DOHH2 (cell line): ENCODE measurements around the gene RAN.
A peak's percentile ranks its signal among the peaks of the same experiment; 100 is the strongest.

Experiments
- H3F3A ChIP-seq: fragments of 200-600 bp; sonication (generic), shearing (Covaris generic); 2 replicates; pipeline ENCODE4 v1.6.0; 2016; ENCODE audit warnings: antibody characterized with exemption, mild to moderate bottlenecking; ENCODE audit not compliant: control insufficient read depth, insufficient read depth
- H3K27ac ChIP-seq: fragments of 200-600 bp; sonication (generic); 2 replicates; pipeline ENCODE4 v1.5.1; 2014; ENCODE audit warnings: low read depth, mild to moderate bottlenecking, low read length, moderate library complexity
- H3K27me3 ChIP-seq: fragments of 200-600 bp; sonication (generic); 2 replicates; pipeline ENCODE4 v1.6.1; 2014; ENCODE audit warnings: mild to moderate bottlenecking, low read length, mixed read lengths; ENCODE audit not compliant: control insufficient read depth
- H3K36me3 ChIP-seq: fragments of 200-600 bp; sonication (generic); 2 replicates; pipeline ENCODE4 v1.6.1; 2014; ENCODE audit warnings: mild to moderate bottlenecking, low read length, moderate library complexity, mixed read lengths; ENCODE audit not compliant: control insufficient read depth
- H3K4me1 ChIP-seq: fragments of 200-600 bp; sonication (generic); 2 replicates; pipeline ENCODE4 v1.6.1; 2014; ENCODE audit warnings: mild to moderate bottlenecking, low read length, mixed read lengths; ENCODE audit not compliant: control insufficient read depth
- H3K4me2 ChIP-seq: fragments of 200-600 bp; sonication (generic); 2 replicates; pipeline ENCODE4 v1.6.0; 2014; ENCODE audit warnings: mild to moderate bottlenecking, low read length, moderate library complexity
- H3K4me3 ChIP-seq: fragments of 200-600 bp; sonication (generic); 2 replicates; pipeline ENCODE4 v1.5.1; 2014; ENCODE audit warnings: mild to moderate bottlenecking, low read length, mixed read lengths
- H3K79me2 ChIP-seq: fragments of 200-600 bp; sonication (generic); 2 replicates; pipeline ENCODE4 v1.6.1; 2014; ENCODE audit warnings: mild to moderate bottlenecking, low read length, mixed read lengths; ENCODE audit not compliant: control insufficient read depth
- H3K9me2 ChIP-seq: fragments of 200-600 bp; sonication (generic); replicated peaks from 2 replicates; pipeline ENCODE4 v1.6.1; 2014; ENCODE audit warnings: mild to moderate bottlenecking, low read length, mixed read lengths; ENCODE audit not compliant: control insufficient read depth
- H3K9me3 ChIP-seq: fragments of 200-600 bp; sonication (generic); 2 replicates; pipeline ENCODE4 v1.6.1; 2014; ENCODE audit warnings: antibody characterized with exemption, low read length, mixed read lengths; ENCODE audit not compliant: control insufficient read depth, insufficient read depth
- H4K20me1 ChIP-seq: fragments of 200-600 bp; sonication (generic); 2 replicates; pipeline ENCODE4 v1.6.0; 2014; ENCODE audit warnings: low read depth, mild to moderate bottlenecking, antibody characterized with exemption, low read length, moderate library complexity; ENCODE audit not compliant: control insufficient read depth, insufficient read depth
- EZH2phosphoT487 ChIP-seq: fragments of 200-600 bp; sonication (generic); IDR thresholded peaks from 2 replicates; pipeline ENCODE4 v1.6.1; 2017; ENCODE audit warnings: borderline replicate concordance, mild to moderate bottlenecking, antibody characterized with exemption, low read length, moderate library complexity, mixed read lengths
- TF ChIP-seq, protein P1 (sequence below): fragments of 200-600 bp; sonication (generic); IDR thresholded peaks from one replicate; pipeline ENCODE4 v1.5.1; 2014; ENCODE audit warnings: antibody characterized with exemption, mild to moderate bottlenecking, low read depth, low read length; ENCODE audit not compliant: poor library complexity, severe bottlenecking

Gene RAN

GRCh38 chr12:130871286-130872178 lies at the start of gene RAN:
TSS of gene RAN (plus strand) at chr12:130872066. CDS start at chr12:130872594, 528 bp downstream.
- peak within 1 kb of the TSS; percentile 87 for H3K4me2 ChIP-seq
- peaks cover 25% of the 10 kb centered on the region for H4K20me1 ChIP-seq
- H3K4me1 ChIP-seq = peaks cover 45% of the 10 kb centered on the region
- no peaks in the 10 kb centered on the region for H3K27me3 ChIP-seq
- H3K9me3 ChIP-seq = no peaks in the 10 kb centered on the region
- H3K27ac ChIP-seq = peak within 1 kb of the TSS; percentile 64
- peak within 1 kb of the TSS; percentile 90 for H3K4me3 ChIP-seq
- H3K36me3 ChIP-seq = peaks cover 42% of the 10 kb centered on the region
- H3K79me2 ChIP-seq = peaks cover 40% of the 10 kb centered on the region
- H3K9me2 ChIP-seq = no peaks in the 10 kb centered on the region
- peaks cover 42% of the 10 kb centered on the region for H3F3A ChIP-seq
- TF ChIP-seq, protein P1, sequence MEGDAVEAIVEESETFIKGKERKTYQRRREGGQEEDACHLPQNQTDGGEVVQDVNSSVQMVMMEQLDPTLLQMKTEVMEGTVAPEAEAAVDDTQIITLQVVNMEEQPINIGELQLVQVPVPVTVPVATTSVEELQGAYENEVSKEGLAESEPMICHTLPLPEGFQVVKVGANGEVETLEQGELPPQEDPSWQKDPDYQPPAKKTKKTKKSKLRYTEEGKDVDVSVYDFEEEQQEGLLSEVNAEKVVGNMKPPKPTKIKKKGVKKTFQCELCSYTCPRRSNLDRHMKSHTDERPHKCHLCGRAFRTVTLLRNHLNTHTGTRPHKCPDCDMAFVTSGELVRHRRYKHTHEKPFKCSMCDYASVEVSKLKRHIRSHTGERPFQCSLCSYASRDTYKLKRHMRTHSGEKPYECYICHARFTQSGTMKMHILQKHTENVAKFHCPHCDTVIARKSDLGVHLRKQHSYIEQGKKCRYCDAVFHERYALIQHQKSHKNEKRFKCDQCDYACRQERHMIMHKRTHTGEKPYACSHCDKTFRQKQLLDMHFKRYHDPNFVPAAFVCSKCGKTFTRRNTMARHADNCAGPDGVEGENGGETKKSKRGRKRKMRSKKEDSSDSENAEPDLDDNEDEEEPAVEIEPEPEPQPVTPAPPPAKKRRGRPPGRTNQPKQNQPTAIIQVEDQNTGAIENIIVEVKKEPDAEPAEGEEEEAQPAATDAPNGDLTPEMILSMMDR = no peak
- TF ChIP-seq EZH2phosphoT487 = no peak

- peaks cover 5% of the 10 kb centered on the region; the same call in 1 of the 2 replicates for H3F3A ChIP-seq
- no peak overlapping the region for H3K27ac ChIP-seq
- H3K4me3 ChIP-seq = no peak overlapping the region
- H3K4me1 ChIP-seq = peaks cover 9% of the 10 kb centered on the region
- H4K20me1 ChIP-seq = no peaks in the 10 kb centered on the region
- no peaks in the 10 kb centered on the region for H3K27me3 ChIP-seq
- H3K9me2 ChIP-seq = no peaks in the 10 kb centered on the region
- TF ChIP-seq, protein P1 = no peak
- no peak for TF ChIP-seq EZH2phosphoT487
- no peak overlapping the region for H3K4me2 ChIP-seq
- H3K36me3 ChIP-seq = peaks cover 38% of the 10 kb centered on the region
- H3K9me3 ChIP-seq = no peaks in the 10 kb centered on the region
- peaks cover 29% of the 10 kb centered on the region for H3K79me2 ChIP-seq
Observed at GRCh38 chr12:130825771-130826150, 46.1 kb upstream of the RAN start.

GRCh38 chr12:130826151-130826801 lies 45.6 kb upstream of the RAN start:
- no peak for TF ChIP-seq EZH2phosphoT487
- TF ChIP-seq, protein P1 = peak; percentile 91
- peaks cover 34% of the 10 kb centered on the region for H3K79me2 ChIP-seq
- H3K27ac ChIP-seq = no peak overlapping the region
- H3K27me3 ChIP-seq = no peaks in the 10 kb centered on the region
- H3K4me3 ChIP-seq = no peak overlapping the region
- peaks cover 5% of the 10 kb centered on the region; the same call in 1 of the 2 replicates for H3F3A ChIP-seq
- peaks cover 33% of the 10 kb centered on the region for H3K36me3 ChIP-seq
- peaks cover 9% of the 10 kb centered on the region for H3K4me1 ChIP-seq
- H3K9me3 ChIP-seq = no peaks in the 10 kb centered on the region
- no peaks in the 10 kb centered on the region for H3K9me2 ChIP-seq
- H4K20me1 ChIP-seq = no peaks in the 10 kb centered on the region
- H3K4me2 ChIP-seq = no peak overlapping the region
